HCT116 (cell line): ENCODE measurements around the gene BFSP2. TPM values are rescaled to one million over a fixed set of nuclear protein-coding genes. Genes with fewer than 3 reads are reported as not detected.
A peak's percentile ranks its signal among the peaks of the same experiment; 100 is the strongest.

Source experiments
- ATAC-seq: fragments of 200-7000 bp; cut with Tn5 transposase; 2 replicates; pipeline ENCODE4 v1.9.1; 2020; ENCODE audit warnings: mild to moderate bottlenecking, moderate library complexity
- BruUV-seq: library from RNA; stranded (reverse); fragments of 400-500 nt; replicated peaks from 2 replicates; lab custom pipeline; 2021; lab: Mats Ljungman, UMichigan
- CTCF ChIA-PET: fragments of 300-600 bp; sonication (Branson Sonifier 250); formaldehyde crosslinking; loops from one replicate; lab custom pipeline; 2021; ENCODE audit warnings: antibody characterized with exemption; lab: Charles Lee
- POLR2A ChIA-PET: fragments of 300-600, 350-600 bp; sonication (Branson Sonifier 250); formaldehyde crosslinking; loops from one replicate; lab custom pipeline; 2021; ENCODE audit warnings: antibody characterized with exemption; lab: Charles Lee
- RAD21 ChIA-PET, 2 experiments: fragments of 300-600 bp; sonication (Branson Sonifier 250); formaldehyde crosslinking; loops; one replicate each; lab custom pipeline; 2023; ENCODE audit warnings: low total read pairs in 2 of 2; ENCODE audit not compliant: uncharacterized antibody in 2 of 2, unreplicated experiment in 2 of 2, low non-redundant PET in 1 of 2; lab: Charles Lee
- DNase-seq: peaks from one replicate; pipeline ENCODE4 v3.0.0-alpha.2; 2010; ENCODE audit warnings: low read depth, low spot score
- H2AFZ ChIP-seq: fragments of 200-600 bp; shearing (Covaris generic), sonication (generic); 2 replicates; pipeline ENCODE4 v1.6.1; 2017; ENCODE audit warnings: low read depth, mixed run types, mixed read lengths, antibody characterized with exemption, low read length; ENCODE audit not compliant: poor library complexity, severe bottlenecking
- H3K27ac ChIP-seq: 2 replicates; pipeline ENCODE4 v1.5.1; 2012; ENCODE audit warnings: low read depth, low read length
- H3K27me3 ChIP-seq: fragments of 200-600 bp; sonication (generic); 2 replicates; pipeline ENCODE4 v1.6.1; 2016; ENCODE audit warnings: mixed run types, low read length, mixed read lengths; ENCODE audit not compliant: insufficient read depth
- H3K36me3 ChIP-seq, 2 experiments: fragments of 200-500 bp in 1 of 2; fragments of 200-600 bp in 1 of 2; sonication (Bioruptor generic) in 1 of 2; sonication (generic) in 1 of 2; 2 replicates each; pipeline versions ENCODE4 v1.5.1 to v1.6.1; 2014 to 2016; ENCODE audit warnings: low read length in 2 of 2, inconsistent platforms in 1 of 2, mixed read lengths in 1 of 2, mixed run types in 1 of 2; ENCODE audit not compliant: insufficient read depth in 2 of 2, control insufficient read depth in 1 of 2
- H3K4me1 ChIP-seq, 2 experiments: fragments of 200-600 bp in 1 of 2; sonication (generic) in 1 of 2; 2 replicates each; pipeline versions ENCODE4 v1.5.1 to v1.6.1; 2012 to 2017; ENCODE audit warnings: low read length in 2 of 2, inconsistent platforms in 1 of 2, mild to moderate bottlenecking in 1 of 2, mixed read lengths in 1 of 2, mixed run types in 1 of 2, moderate library complexity in 1 of 2; ENCODE audit not compliant: insufficient read depth in 2 of 2, control insufficient read depth in 1 of 2
- H3K4me2 ChIP-seq: fragments of 200-600 bp; sonication (generic); 2 replicates; pipeline ENCODE4 v1.6.1; 2017; ENCODE audit warnings: mixed run types, low read length, mixed read lengths
- H3K4me3 ChIP-seq, 2 experiments: fragments of 200-600 bp in 1 of 2; sonication (generic) in 1 of 2; replicated peaks in 1 of 2; 2 replicates each; pipeline ENCODE4 v1.5.1; 2011 to 2016; ENCODE audit warnings: low read length in 2 of 2, control low read depth in 1 of 2, low read depth in 1 of 2, mild to moderate bottlenecking in 1 of 2, mixed read lengths in 1 of 2, mixed run types in 1 of 2
- H3K79me2 ChIP-seq: fragments of 200-600 bp; sonication (generic); 2 replicates; pipeline ENCODE4 v1.6.1; 2017; ENCODE audit warnings: mild to moderate bottlenecking, mixed run types, low read length, moderate library complexity, mixed read lengths; ENCODE audit not compliant: insufficient read depth
- H3K9ac ChIP-seq: fragments of 200-600 bp; sonication (generic); 2 replicates; pipeline ENCODE4 v1.6.1; 2016; ENCODE audit warnings: low read length, mixed read lengths
- H3K9me2 ChIP-seq: fragments of 200-600 bp; sonication (generic), shearing (Covaris generic); 2 replicates; pipeline ENCODE4 v1.6.1; 2017; ENCODE audit warnings: mixed run types, mild to moderate bottlenecking, moderate library complexity; ENCODE audit not compliant: insufficient read depth
- H3K9me3 ChIP-seq, 2 experiments: fragments of 200-500 bp in 1 of 2; fragments of 200-600 bp in 1 of 2; sonication (Bioruptor generic) in 1 of 2; sonication (generic) in 1 of 2; 2 replicates each; pipeline ENCODE4 v1.6.1; 2014 to 2017; ENCODE audit warnings: low read length in 2 of 2, mixed read lengths in 2 of 2, inconsistent platforms in 1 of 2, low read depth in 1 of 2, mild to moderate bottlenecking in 1 of 2, mixed run types in 1 of 2, moderate library complexity in 1 of 2; ENCODE audit not compliant: control insufficient read depth in 1 of 2, insufficient read depth in 1 of 2
- H4K20me1 ChIP-seq: fragments of 200-600 bp; sonication (generic), shearing (Covaris generic); 2 replicates; pipeline ENCODE4 v1.6.1; 2017; ENCODE audit warnings: mixed run types, mild to moderate bottlenecking, moderate library complexity; ENCODE audit not compliant: insufficient read depth
- CBX3 ChIP-seq: IDR thresholded peaks from 2 replicates; pipeline ENCODE4 v1.6.1; 2012; ENCODE audit warnings: low read depth
- CEBPB ChIP-seq: IDR thresholded peaks from 2 replicates; pipeline ENCODE4 v1.6.1; 2012; ENCODE audit warnings: low read depth
- CTCF ChIP-seq, 3 experiments: fragments of 200-600 bp in 1 of 3; sonication (generic) in 1 of 3; IDR thresholded peaks in 2 of 3; conservative IDR thresholded peaks in 1 of 3; 2 replicates each; pipeline ENCODE4 v1.5.1; 2012 to 2017; ENCODE audit warnings: low read depth in 2 of 3, low read length in 2 of 3, antibody characterized with exemption in 1 of 3, borderline replicate concordance in 1 of 3, control low read depth in 1 of 3, mild to moderate bottlenecking in 1 of 3, mixed read lengths in 1 of 3, mixed run types in 1 of 3, moderate library complexity in 1 of 3; ENCODE audit not compliant: insufficient read depth in 1 of 3
- EGR1 ChIP-seq: IDR thresholded peaks from 2 replicates; pipeline ENCODE4 v1.6.1; 2012; ENCODE audit warnings: low read depth
- ELF1 ChIP-seq: IDR thresholded peaks from 2 replicates; pipeline ENCODE4 v1.6.1; 2012; ENCODE audit warnings: low read depth, borderline replicate concordance
- FOSL1 ChIP-seq: IDR thresholded peaks from 2 replicates; pipeline ENCODE4 v1.6.1; 2012; ENCODE audit warnings: low read depth
- JUND ChIP-seq: IDR thresholded peaks from 2 replicates; pipeline ENCODE4 v1.6.1; 2012
- POLR2AphosphoS5 ChIP-seq: IDR thresholded peaks from 2 replicates; pipeline ENCODE4 v1.6.1; 2011; ENCODE audit warnings: mild to moderate bottlenecking, low read depth, low read length, moderate library complexity
- RAD21 ChIP-seq: IDR thresholded peaks from 2 replicates; pipeline ENCODE4 v1.6.1; 2012; ENCODE audit warnings: low read depth, mild to moderate bottlenecking
- SIN3A ChIP-seq: IDR thresholded peaks from 2 replicates; pipeline ENCODE4 v1.6.1; 2012; ENCODE audit warnings: low read depth
- SP1 ChIP-seq: IDR thresholded peaks from 2 replicates; pipeline ENCODE4 v1.6.1; 2012; ENCODE audit warnings: low read depth
- SRF ChIP-seq: IDR thresholded peaks from 2 replicates; pipeline ENCODE4 v1.6.1; 2012; ENCODE audit warnings: low read depth
- TCF7L2 ChIP-seq: IDR thresholded peaks from 2 replicates; pipeline ENCODE4 v1.7.0; 2011; ENCODE audit warnings: borderline replicate concordance, inconsistent platforms; ENCODE audit not compliant: insufficient read depth, insufficient read length; ENCODE audit errors: extremely low read depth
- YY1 ChIP-seq: IDR thresholded peaks from 2 replicates; pipeline ENCODE4 v1.6.1; 2011; ENCODE audit warnings: low read length, low read depth, moderate library complexity, mild to moderate bottlenecking; ENCODE audit not compliant: insufficient replicate concordance; ENCODE audit errors: extremely low read depth
- ZFX ChIP-seq: fragments of 450-650 bp; IDR thresholded peaks from 2 replicates; pipeline ENCODE4 v1.6.1; 2017
- ZNF274 ChIP-seq: fragments of 200-500 bp; sonication (Bioruptor generic); IDR thresholded peaks from 2 replicates; pipeline ENCODE4 v1.6.1; 2014; ENCODE audit warnings: mild to moderate bottlenecking, low read depth, low read length, inconsistent platforms
- intact Hi-C: fragments of 100-400 bp; cut with micrococcal nuclease; formaldehyde crosslinking; loops from 2 replicates; pipeline ENCODE4 v1.10.0; 2022
- total RNA-seq: library from RNA; stranded (reverse); gene quantifications from one replicate; pipeline ENCODE4 v1.2.1, GENCODE V29; 2021; ENCODE audit not compliant: unreplicated experiment
- TF ChIP-seq, protein P1 (sequence below): IDR thresholded peaks from 2 replicates; pipeline ENCODE4 v1.6.1; 2012

Gene BFSP2
- total RNA-seq, 1 experiment from 2014 or later = not detected

- Histone ChIP-seq H3K4me1 (no peaks in the 10 kb centered on the region), H3K27ac (no peak overlapping the region), H3K4me3 (no peak overlapping the region), H3K9me3 (no peaks in the 10 kb centered on the region), H3K9ac (no peak overlapping the region), H3K9me2 (no peaks in the 10 kb centered on the region), H2AFZ (no peak overlapping the region), H3K36me3 (no peaks in the 10 kb centered on the region), H3K4me2 (no peak overlapping the region), H4K20me1 (no peaks in the 10 kb centered on the region), H3K27me3 (peaks cover 72% of the 10 kb centered on the region), H3K79me2 (no peaks in the 10 kb centered on the region)
- ChIA-PET RAD21 (no interaction called here), POLR2A (no interaction called here), CTCF (interaction anchor here (1.3 to 2.1 kb wide), 3 partner anchors 336 to 646 kb away, joined by 3 to 11 read pairs (median 7); no protein-coding TSS in a partner anchor)
- no TSS peak for BruUV-seq
- ATAC-seq = peak; percentile 75
- TF ChIP-seq SP1 (no peak), ZNF274 (no peak), CTCF (IDR thresholded peaks at IDR 0.05 in 2 of 3, conservative IDR thresholded peaks at IDR 0.05 in 1 of 3; ENCODE audit: borderline replicate concordance in 1 of 3, insufficient read depth in 1 of 3, low read depth in 2 of 3, low read length in 2 of 3) (peak; percentile 37 to 55 (median 39); a peak in 4 of 6 replicates), FOSL1 (no peak), RAD21 (peak; percentile 64), CEBPB (peak; percentile 57)
- DNase-seq = no peak
- intact Hi-C loops = loop anchor here (1.0 kb wide), 1 partner anchor 336 kb away; no protein-coding TSS in a partner anchor
Observed at GRCh38 chr3:133377396-133377795, 22.5 kb upstream of the BFSP2 start.

DNA sequence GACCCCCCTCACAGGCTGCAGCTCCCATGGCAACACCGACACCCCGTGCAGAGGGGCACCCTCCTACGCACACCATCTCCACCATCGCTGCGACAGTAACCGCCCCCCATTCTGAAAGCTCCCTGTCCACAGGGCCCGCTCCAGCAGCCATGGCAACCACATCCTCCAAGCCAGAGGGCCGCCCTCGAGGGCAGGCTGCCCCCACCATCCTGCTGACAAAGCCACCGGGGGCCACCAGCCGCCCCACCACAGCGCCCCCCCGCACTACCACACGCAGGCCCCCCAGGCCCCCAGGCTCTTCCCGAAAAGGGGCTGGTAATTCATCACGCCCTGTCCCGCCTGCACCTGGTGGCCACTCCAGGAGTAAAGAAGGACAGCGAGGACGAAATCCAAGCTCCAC lies 19.9 kb upstream of the BFSP2 start:
- no peak overlapping the region for H3K4me2 ChIP-seq
- no TSS peak for BruUV-seq
- H3K36me3 ChIP-seq = no peaks in the 10 kb centered on the region
- no peak overlapping the region for H3K27ac ChIP-seq
- DNase-seq (no peak), ATAC-seq (no peak)
- no peaks in the 10 kb centered on the region for H3K9me2 ChIP-seq
- peaks cover 6 to 16% of the 10 kb centered on the region in 2 experiments for H3K4me1 ChIP-seq
- no peaks in the 10 kb centered on the region for H3K79me2 ChIP-seq
- peaks cover 75% of the 10 kb centered on the region for H3K27me3 ChIP-seq
- no peak overlapping the region for H3K4me3 ChIP-seq
- no peak overlapping the region for H3K9ac ChIP-seq
- ChIA-PET POLR2A (no interaction called here), CTCF (interaction anchor here (1.4 kb wide), 1 partner anchor 338 kb away, joined by 5 read pairs; no protein-coding TSS in a partner anchor), RAD21 (no interaction called here)
- intact Hi-C loops = loop anchor here (10.0 kb wide), 3 partner anchors 575 to 1025 kb away; no protein-coding TSS in a partner anchor
- no peaks in the 10 kb centered on the region for H4K20me1 ChIP-seq
- H2AFZ ChIP-seq = no peak overlapping the region
- H3K9me3 ChIP-seq = no peaks in the 10 kb centered on the region
- no peak for TF ChIP-seq SP1
- no peak for TF ChIP-seq ELF1
- no peak for TF ChIP-seq CTCF (IDR thresholded peaks at IDR 0.05 in 2 of 3, conservative IDR thresholded peaks at IDR 0.05 in 1 of 3; ENCODE audit: borderline replicate concordance in 1 of 3, insufficient read depth in 1 of 3, low read depth in 2 of 3, low read length in 2 of 3)
- no peak for TF ChIP-seq CBX3
- TF ChIP-seq RAD21 = no peak
- TF ChIP-seq TCF7L2 = no peak
- no peak for TF ChIP-seq SIN3A
- TF ChIP-seq YY1 = no peak
- TF ChIP-seq POLR2AphosphoS5 = no peak
- TF ChIP-seq FOSL1 = no peak
- no peak for TF ChIP-seq SRF
- no peak for TF ChIP-seq ZNF274
- no peak for TF ChIP-seq EGR1
- no peak for TF ChIP-seq JUND
- no peak for TF ChIP-seq ZFX
- TF ChIP-seq, protein P1, sequence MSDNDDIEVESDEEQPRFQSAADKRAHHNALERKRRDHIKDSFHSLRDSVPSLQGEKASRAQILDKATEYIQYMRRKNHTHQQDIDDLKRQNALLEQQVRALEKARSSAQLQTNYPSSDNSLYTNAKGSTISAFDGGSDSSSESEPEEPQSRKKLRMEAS = no peak
